Heart left ventricle (tissue), 16 donors: ENCODE results near the gene PLPPR3. TPM values are rescaled to one million over a fixed set of nuclear protein-coding genes. Genes with fewer than 3 reads are reported as not detected.

Source experiments
- ATAC-seq, 4 donors: fragments of 200-7000 bp; cut with Tn5 transposase; one replicate each; pipeline ENCODE4 v1.9.1; 2020 to 2022; ENCODE audit warnings: moderate library complexity in 4 of 4, mild to moderate bottlenecking in 3 of 4, moderate number of reproducible peaks in 1 of 4
- DNase-seq, 5 donors: peaks; one replicate each; pipeline ENCODE4 v3.0.0-alpha.2; 2020
- H3K27ac ChIP-seq, 12 donors: fragments of 200-600 bp; sonication (generic) in 4 of 12; one replicate each; pipeline versions ENCODE4 v1.5.0 to v1.8.0; 2016 to 2022; ENCODE audit warnings: mild to moderate bottlenecking in 2 of 12
- H3K27me3 ChIP-seq, 9 donors: fragments of 200-600 bp; sonication (generic) in 2 of 9; one replicate each; pipeline versions ENCODE4 v1.5.1 to v1.8.0; 2016 to 2022; ENCODE audit warnings: mild to moderate bottlenecking in 3 of 9
- H3K36me3 ChIP-seq, 9 donors: fragments of 200-600 bp; sonication (generic) in 2 of 9; one replicate each; pipeline versions ENCODE4 v1.5.0 to v1.8.0; 2018 to 2022; ENCODE audit warnings: mild to moderate bottlenecking in 2 of 9
- H3K4me1 ChIP-seq, 12 donors: fragments of 200-600 bp; sonication (generic) in 4 of 12; one replicate each; pipeline versions ENCODE4 v1.5.0 to v1.8.0; 2016 to 2022; ENCODE audit warnings: mild to moderate bottlenecking in 3 of 12
- H3K4me3 ChIP-seq, 12 donors: fragments of 200-600 bp; sonication (generic) in 4 of 12; one replicate each; pipeline versions ENCODE4 v1.5.0 to v1.8.0; 2017 to 2022; ENCODE audit warnings: mild to moderate bottlenecking in 9 of 12, moderate library complexity in 4 of 12
- H3K9me3 ChIP-seq, 12 donors: fragments of 200-600 bp; sonication (generic) in 4 of 12; one replicate each; pipeline versions ENCODE4 v1.5.0 to v1.8.0; 2016 to 2022; ENCODE audit warnings: mild to moderate bottlenecking in 1 of 12
- CTCF ChIP-seq, 12 donors: fragments of 200-600 bp; sonication (generic) in 4 of 12; IDR thresholded peaks; one replicate each; pipeline versions ENCODE4 v1.5.0 to v1.8.0; 2018 to 2022; ENCODE audit warnings: antibody characterized with exemption in 12 of 12, mild to moderate bottlenecking in 5 of 12
- POLR2A ChIP-seq, 2 donors: fragments of 450-650 bp; IDR thresholded peaks; one replicate each; pipeline ENCODE4 v1.6.1; 2017; ENCODE audit warnings: antibody characterized with exemption in 2 of 2, mild to moderate bottlenecking in 2 of 2, moderate library complexity in 2 of 2
- WGBS, 4 donors: extraction: QIAGEN DNeasy Blood & Tissue Kit in 2 of 4; methylation state at CpG; one replicate each; pipeline versions ENCODE4 v1.1.5 to v1.1.7; 2013 to 2018; 5-methylcytosine and 5-hydroxymethylcytosine counted together
- intact Hi-C, 10 donors: fragments of 100-400 bp; cut with DNase I; formaldehyde crosslinking; loops; one replicate each; pipeline versions ENCODE4 v1.11.1 to v1.14.2; 2022
- polyA plus RNA-seq, 2 donors: library from polyadenylated mRNA; stranded (reverse); fragments of 200-250 nt; gene quantifications; one replicate each; pipeline ENCODE4 v1.2.3, GENCODE V29; 2013
- total RNA-seq, 9 donors: library from RNA; depleted of rRNA in 2 of 9; stranded (reverse); fragments of >200 nt in 2 of 9; fragmentation: NEBNext Ultra II Directional in 3 of 9; extraction: Animal tissue kit (Norgen Biotek cat#: 25700) in 3 of 9; gene quantifications; one replicate each; pipeline versions ENCODE4 v1.1.0 to v1.2.4, GENCODE V29; 2016 to 2023
- donor health status: ischemic (EF 13 %, LVEDD 7.1; RV severe dilation, severe dysfunction).
- donor health status: healthy with polysubstance abuse.
- donor health status: DM: no; HTN: yes; CAD: no.
- donor health status: DM: no; HTN: no; CAD: no.
- donor health status: ischemic (EF 25% LVEDD 6.9; RV normal size, moderate dysfunction).
- donor health status: ischemic (EF 25% LVEDD 5.7; RV mildly dilated, moderate dysfunction).
- donor health status: healthy.
- donor health status: DM: yes; HTN: yes; CAD: no.
- donor health status: ischemic (EF 35%, LVEDD 5.7; RV mildly dilated, moderate dysfunction).
- donor health status: nonischemic (EF 11% LVEDD 7.7; RV severe dilation, severe dysfunction).
- donor health status: DM: yes; HTN: yes; CAD: no.
- donor health status: PGD.
- donor health status: ischemic (EF 29% LVEDD 5.4; RV normal size, mild dysfunction).
- donor health status: nonischemic (EF 23%, LVEDD 6.1; RV moderate dilation, normal function).

The PLPPR3 gene
- total and polyA plus RNA-seq, 11 donors, result 0.10 to 0.50 (median 0.14) TPM; not detected in 8

- H3K4me1 ChIP-seq, result peaks cover 0 to 42% (median 4%) of the 10 kb centered on the region in 12 donors
Measured at GRCh38 chr19:862581-863314, 41.0 kb upstream of the PLPPR3 start.

GRCh38 chr19:861756-862580 is 40.2 kb upstream of the PLPPR3 start:
- no peaks in the 10 kb centered on the region for H3K9me3 ChIP-seq
- H3K36me3 ChIP-seq, result no peaks in the 10 kb centered on the region
- H3K4me1 ChIP-seq, result peaks cover 0 to 42% (median 4%) of the 10 kb centered on the region in 12 donors
- WGBS, 4 donors, result 9 to 26% (median 20%) methylated on average over 29 to 60 of the region's 60 CpGs
- H3K4me3 ChIP-seq, result peak overlapping the region in 2 of 12 donors; percentile 5 to 54
- intact Hi-C loops, result loop anchor here in 6 of 10 donors (2.0 to 10.0 kb wide), 5 partner anchors 50 to 123 kb away; partner anchors contain the start of genes R3HDM4 (in 3 of the 6) and WDR18 (in 1 of the 6)
- peak in 1 of 5 donors; percentile 81 for DNase-seq
- H3K27me3 ChIP-seq, result peaks cover 0 to 48% (median 17%) of the 10 kb centered on the region in 9 donors
- no peak for TF ChIP-seq CTCF (IDR thresholded peaks at IDR 0.05)
- no peak for TF ChIP-seq POLR2A (IDR thresholded peaks at IDR 0.05)
- H3K27ac ChIP-seq, result no peak overlapping the region
- peak in 2 of 4 donors; percentile 4 to 5 for ATAC-seq

More at GRCh38 chr19:862581-863314, 41.0 kb upstream of the PLPPR3 start:
- peaks cover 0 to 6% (median 2%) of the 10 kb centered on the region in 9 donors for H3K36me3 ChIP-seq
- intact Hi-C loops, result loop anchor here in 6 of 10 donors (2.0 to 10.0 kb wide), 5 partner anchors 50 to 122 kb away; partner anchors contain the start of genes R3HDM4 (in 3 of the 6) and WDR18 (in 1 of the 6)
- H3K27ac ChIP-seq, result peak overlapping the region in 1 of 12 donors; percentile 84
- ATAC-seq (peak in 2 of 4 donors; percentile 17 to 30), DNase-seq (peak in 3 of 5 donors; percentile 46 to 83 (median 67))
- 17 to 28% (median 20%) methylated on average over 41 to 48 of the region's 48 CpGs for WGBS, 4 donors
- H3K27me3 ChIP-seq, result peaks cover 0 to 48% (median 17%) of the 10 kb centered on the region in 9 donors
- no peak for TF ChIP-seq CTCF (IDR thresholded peaks at IDR 0.05)
- TF ChIP-seq POLR2A (IDR thresholded peaks at IDR 0.05), result no peak
- no peaks in the 10 kb centered on the region for H3K9me3 ChIP-seq
- peak overlapping the region in 2 of 12 donors; percentile 24 to 47 for H3K4me3 ChIP-seq

- H3K9me3 ChIP-seq, result no peaks in the 10 kb centered on the region
- peaks cover 0 to 48% (median 17%) of the 10 kb centered on the region in 9 donors for H3K27me3 ChIP-seq
- TF ChIP-seq CTCF (IDR thresholded peaks at IDR 0.05), result no peak
- TF ChIP-seq POLR2A (IDR thresholded peaks at IDR 0.05), result no peak
- 62 to 71% (median 68%) methylated on average over 11 to 35 of the region's 35 CpGs for WGBS, 4 donors
- intact Hi-C loops, result loop anchor here in 6 of 10 donors (5.0 to 10.0 kb wide), 4 partner anchors 51 to 124 kb away; partner anchors contain the start of genes R3HDM4 (in 3 of the 6) and WDR18 (in 1 of the 6)
- H3K4me3 ChIP-seq, result peak overlapping the region in 6 of 12 donors; percentile 40 to 59 (median 56)
- no peak for ATAC-seq
- no peaks in the 10 kb centered on the region for H3K36me3 ChIP-seq
- H3K27ac ChIP-seq, result no peak overlapping the region
- no peak for DNase-seq
- peaks cover 0 to 42% (median 4%) of the 10 kb centered on the region in 12 donors for H3K4me1 ChIP-seq
Measured at GRCh38 chr19:861141-861755, 39.5 kb upstream of the PLPPR3 start.
